Muscle of arm (tissue), 14 donors: ENCODE results near the gene FDCSP. TPM values are rescaled to one million over a fixed set of nuclear protein-coding genes. Genes with fewer than 3 reads are reported as not detected.
"Not testable (repeated sequence)": the region's sequence is repeated elsewhere in the genome, so short reads cannot be mapped to it uniquely, and the experiment has no call there.

Experiments used
- DNase-seq: peaks from one replicate; pipeline ENCODE4 v3.0.0-alpha.2; 2013
- long read RNA-seq, 11 donors: transcript quantifications; one replicate each; lab custom pipeline, GENCODE V29; 2026
- polyA plus RNA-seq, 12 donors: library from polyadenylated mRNA; unstranded; fragments of 120-200 nt; gene quantifications; one replicate each; pipeline ENCODE4 v1.2.1, GENCODE V29; 2013; ENCODE audit not compliant: insufficient read length in 12 of 12

Gene FDCSP
- polyA plus RNA-seq: 10 to 100 TPM in 1 of 12 donors, 1 to 10 TPM in 4, under 1 TPM in 4, not detected in 3; 0.29 to 21.1 (median 1.1) TPM
- long read RNA-seq, donor 1: 0 reads
- long read RNA-seq, donor 2: 0 reads
- long read RNA-seq, donor 3, partial matches to known transcripts: 0 of 1 reads
- long read RNA-seq, donor 3, other reads (novel, unspliced or antisense): 0 of 1 reads
- long read RNA-seq, donor 4: 0 reads
- long read RNA-seq, donor 5: 0 reads
- long read RNA-seq, donor 6: 0 reads
- long read RNA-seq, donor 7: 0 reads
- long read RNA-seq, donor 8, partial matches to known transcripts: 0 of 2 reads
- long read RNA-seq, donor 8, other reads (novel, unspliced or antisense): 0 of 2 reads
- long read RNA-seq, donor 9, partial matches to known transcripts: 0 of 2 reads
- long read RNA-seq, donor 9, other reads (novel, unspliced or antisense): 0 of 2 reads
- long read RNA-seq, donor 10: 0 reads
- long read RNA-seq, donor 11, partial matches to known transcripts: 0 of 1 reads
- long read RNA-seq, donor 11, other reads (novel, unspliced or antisense): 0 of 1 reads

GRCh38 chr4:70225824-70226223, at the start of gene FDCSP:
Gene FDCSP, plus strand, starts transcription at chr4:70226124. Its CDS starts 5,071 bp downstream, at chr4:70231195.
- no peak for DNase-seq

- peak; percentile 30 for DNase-seq
Observed at GRCh38 chr4:70177090-70177489, 48.8 kb upstream of the FDCSP start.

- no peak for DNase-seq
Observed at GRCh38 chr4:70178075-70178660, 47.8 kb upstream of the FDCSP start.

GRCh38 chr4:70179811-70180210, 46.1 kb upstream of the FDCSP start:
- no peak for DNase-seq

GRCh38 chr4:70181864-70182263, 44.1 kb upstream of the FDCSP start:
- no peak for DNase-seq

- DNase-seq: peak; percentile 7
Observed at GRCh38 chr4:70182517-70183167, 43.3 kb upstream of the FDCSP start.

- peak; percentile 25 for DNase-seq
Observed at GRCh38 chr4:70183168-70183939, 42.6 kb upstream of the FDCSP start.

- no peak for DNase-seq
Observed at GRCh38 chr4:70183940-70184246, 42.0 kb upstream of the FDCSP start.

GRCh38 chr4:70187216-70187615, 38.7 kb upstream of the FDCSP start:
- no peak for DNase-seq

- DNase-seq: no peak
Observed at GRCh38 chr4:70190579-70190978, 35.3 kb upstream of the FDCSP start.

- DNase-seq: no peak
Observed at GRCh38 chr4:70191647-70192046, 34.3 kb upstream of the FDCSP start.

GRCh38 chr4:70192895-70193294, 33.0 kb upstream of the FDCSP start:
- no peak for DNase-seq

GRCh38 chr4:70195425-70195824, 30.5 kb upstream of the FDCSP start, which contains the start of gene ODAM:
Gene ODAM, plus strand, starts transcription at chr4:70195725. Its CDS starts 819 bp downstream, at chr4:70196544.
- DNase-seq: no peak

GRCh38 chr4:70196857-70197256, 29.1 kb upstream of the FDCSP start:
- DNase-seq: no peak

GRCh38 chr4:70197842-70198241, 28.1 kb upstream of the FDCSP start:
- DNase-seq: no peak

- no peak for DNase-seq
Observed at GRCh38 chr4:70203601-70204000, 22.3 kb upstream of the FDCSP start.

- not testable (repeated sequence) for DNase-seq
Observed at GRCh38 chr4:70212752-70213151, 13.2 kb upstream of the FDCSP start.

- DNase-seq: not testable (repeated sequence)
Observed at GRCh38 chr4:70216109-70216508, 9.8 kb upstream of the FDCSP start.

- DNase-seq: not testable (repeated sequence)
Observed at GRCh38 chr4:70216550-70216949, 9.4 kb upstream of the FDCSP start.

- DNase-seq: not testable (repeated sequence)
Observed at GRCh38 chr4:70221389-70221788, 4.5 kb upstream of the FDCSP start.

GRCh38 chr4:70221818-70222217, 4.1 kb upstream of the FDCSP start:
- DNase-seq: not testable (repeated sequence)

- no peak for DNase-seq
Observed at GRCh38 chr4:70236125-70236524, 10.2 kb downstream of the FDCSP start.
